Hepatocyte (in vitro differentiated cells): ENCODE results near the gene ZNF446. TPM values are rescaled to one million over a fixed set of nuclear protein-coding genes. Genes with fewer than 3 reads are reported as not detected.

Source experiments
- DNase-seq: peaks from one replicate; pipeline ENCODE4 v3.0.0-alpha.2; 2016; ENCODE audit warnings: low spot score
- H2AFZ ChIP-seq: fragments of 200-600 bp; sonication (generic); 2 replicates; pipeline ENCODE4 v1.6.0; 2016; ENCODE audit warnings: antibody characterized with exemption, mild to moderate bottlenecking
- H3K27ac ChIP-seq: fragments of 200-600 bp; sonication (generic); 2 replicates; pipeline ENCODE4 v1.5.1; 2016; ENCODE audit warnings: mild to moderate bottlenecking
- H3K27me3 ChIP-seq: fragments of 200-600 bp; sonication (generic); 2 replicates; pipeline ENCODE4 v1.6.1; 2016
- H3K36me3 ChIP-seq: fragments of 200-600 bp; sonication (generic); replicated peaks from 2 replicates; pipeline ENCODE4 v1.5.1; 2016; ENCODE audit warnings: low read depth; ENCODE audit not compliant: insufficient read depth
- H3K4me1 ChIP-seq: fragments of 200-600 bp; sonication (generic); 2 replicates; pipeline ENCODE4 v1.5.1; 2016; ENCODE audit warnings: mild to moderate bottlenecking, moderate library complexity; ENCODE audit not compliant: insufficient read depth
- H3K4me2 ChIP-seq: fragments of 200-600 bp; sonication (generic); 2 replicates; pipeline ENCODE4 v1.6.0; 2016
- H3K4me3 ChIP-seq: fragments of 200-600 bp; sonication (generic); 2 replicates; pipeline ENCODE4 v1.5.1; 2016; ENCODE audit warnings: mild to moderate bottlenecking
- H3K79me2 ChIP-seq: fragments of 200-600 bp; sonication (generic); 2 replicates; pipeline ENCODE4 v1.6.0; 2017; ENCODE audit warnings: mild to moderate bottlenecking
- H3K9me2 ChIP-seq: fragments of 200-600 bp; sonication (generic); replicated peaks from 2 replicates; pipeline ENCODE4 v1.6.0; 2017; ENCODE audit warnings: mild to moderate bottlenecking; ENCODE audit not compliant: insufficient read depth
- H3K9me3 ChIP-seq: fragments of 200-600 bp; sonication (generic); 2 replicates; pipeline ENCODE4 v1.5.1; 2016; ENCODE audit warnings: low read depth, mild to moderate bottlenecking
- H4K20me1 ChIP-seq: fragments of 200-600 bp; sonication (generic); 2 replicates; pipeline ENCODE4 v1.6.0; 2016; ENCODE audit warnings: mild to moderate bottlenecking; ENCODE audit not compliant: insufficient read depth, poor library complexity, severe bottlenecking
- CTCF ChIP-seq: fragments of 200-600 bp; sonication (generic); IDR thresholded peaks from 2 replicates; pipeline ENCODE4 v1.5.1; 2016; ENCODE audit warnings: antibody characterized with exemption, mild to moderate bottlenecking; ENCODE audit not compliant: poor library complexity
- EZH2 ChIP-seq: fragments of 200-600 bp; sonication (generic); IDR thresholded peaks from 2 replicates; pipeline ENCODE4 v1.6.1; 2016; ENCODE audit warnings: antibody characterized with exemption, mild to moderate bottlenecking, borderline replicate concordance
- EZH2phosphoT487 ChIP-seq: fragments of 200-600 bp; sonication (generic); IDR thresholded peaks from one replicate; pipeline ENCODE4 v1.6.1; 2018; ENCODE audit warnings: antibody characterized with exemption, mild to moderate bottlenecking, low read depth, moderate library complexity; ENCODE audit not compliant: unreplicated experiment, severe bottlenecking
- WGBS: methylation state at CpG from one replicate; pipeline ENCODE4 v1.1.6; 2016; ENCODE audit warnings: low lambda C conversion rate; ENCODE audit errors: missing lambda C conversion rate; 5-methylcytosine and 5-hydroxymethylcytosine counted together
- polyA plus RNA-seq: library from polyadenylated mRNA; unstranded; fragments of >200 nt; fragmentation: Nextera tagmentation; extraction: Ambion mirVana; gene quantifications from 2 replicates; pipeline ENCODE4 v1.2.1, GENCODE V29; 2016
- small RNA-seq: library from RNA; depleted of rRNA; stranded (forward); fragments of <200 nt; gene quantifications from one replicate; pipeline ENCODE3, GENCODE V24; 2014
- total RNA-seq: library from RNA; depleted of rRNA; stranded (reverse); fragments of >200 nt; gene quantifications from 2 replicates; pipeline ENCODE4 v1.2.3, GENCODE V29; 2014

Gene ZNF446
- total and polyA plus RNA-seq, 2 experiments from 2014 or later = 13.8 to 20.5 TPM

GRCh38 chr19:58521651-58522050 is 45.5 kb downstream of the ZNF446 start:
- peak overlapping the region; percentile 99 for H3K27ac ChIP-seq
- H3K4me2 ChIP-seq = peak overlapping the region; percentile 25

GRCh38 chr19:58522709-58523108 is 46.6 kb downstream of the ZNF446 start:
- TF ChIP-seq EZH2 = no peak
- TF ChIP-seq CTCF = no peak
- TF ChIP-seq EZH2phosphoT487 = no peak
- Histone ChIP-seq H3K9me3 (no peaks in the 10 kb centered on the region), H4K20me1 (peaks cover 5% of the 10 kb centered on the region), H3K79me2 (peaks cover 11% of the 10 kb centered on the region), H3K27me3 (no peaks in the 10 kb centered on the region), H3K4me3 (no peak overlapping the region), H2AFZ (no peak overlapping the region), H3K9me2 (no peaks in the 10 kb centered on the region), H3K4me1 (peaks cover 16% of the 10 kb centered on the region), H3K27ac (no peak overlapping the region), H3K4me2 (no peak overlapping the region), H3K36me3 (no peaks in the 10 kb centered on the region)
- WGBS = 76% methylated on average over 3 of the region's 3 CpGs
- no peak for DNase-seq

More at GRCh38 chr19:58521651-58522050, 45.5 kb downstream of the ZNF446 start:
- Histone ChIP-seq H3K4me3 (no peak overlapping the region), H3K9me2 (no peaks in the 10 kb centered on the region), H4K20me1 (peaks cover 5% of the 10 kb centered on the region), H3K4me1 (peaks cover 18% of the 10 kb centered on the region), H3K79me2 (peaks cover 22% of the 10 kb centered on the region), H3K27me3 (no peaks in the 10 kb centered on the region), H3K36me3 (no peaks in the 10 kb centered on the region), H2AFZ (peak overlapping the region; percentile 7), H3K9me3 (no peaks in the 10 kb centered on the region)
- 69% methylated on average over 4 of the region's 4 CpGs for WGBS
- no peak for TF ChIP-seq CTCF
- no peak for TF ChIP-seq EZH2
- no peak for TF ChIP-seq EZH2phosphoT487
- DNase-seq = no peak

- TF ChIP-seq EZH2 (no peak), EZH2phosphoT487 (no peak), CTCF (no peak)
- Histone ChIP-seq H3K4me2 (no peak overlapping the region), H3K9me2 (no peaks in the 10 kb centered on the region), H3K4me1 (no peaks in the 10 kb centered on the region), H3K36me3 (no peaks in the 10 kb centered on the region), H3K27ac (no peak overlapping the region), H2AFZ (no peak overlapping the region), H4K20me1 (no peaks in the 10 kb centered on the region), H3K27me3 (peaks cover 4% of the 10 kb centered on the region), H3K9me3 (no peaks in the 10 kb centered on the region), H3K4me3 (no peak overlapping the region), H3K79me2 (no peaks in the 10 kb centered on the region)
- WGBS = 84% methylated on average over 3 of the region's 3 CpGs
- no peak for DNase-seq
Observed at GRCh38 chr19:58529405-58529804, 53.3 kb downstream of the ZNF446 start.

Small RNA genes within 50 kb of the gene (small RNA-seq; reads per million reads assigned to genes)
- not detected for gene RN7SL693P
- gene RNU6-1337P = not detected

Other genes with a start within 250 kb of the ZNF446 start
- 19.3 and 34.1 TPM in 2 replicates for gene ZNF544, start 247.4 kb upstream of the ZNF446 start, total RNA-seq
- 12.3 and 17.2 TPM in 2 replicates for gene ZNF544, start 247.4 kb upstream of the ZNF446 start, polyA plus RNA-seq
- 7.1 and 8.7 TPM in 2 replicates for gene ZNF8, start 197.4 kb upstream of the ZNF446 start, total RNA-seq
- gene ZNF8, start 197.4 kb upstream of the ZNF446 start, polyA plus RNA-seq = 1.0 and 1.4 TPM in 2 replicates
- gene ERVK3-1, start 171.0 kb upstream of the ZNF446 start, total RNA-seq = 57.9 and 73.2 TPM in 2 replicates
- 68.9 and 71.7 TPM in 2 replicates for gene ERVK3-1, start 171.0 kb upstream of the ZNF446 start, polyA plus RNA-seq
- 1.3 and 2.0 TPM in 2 replicates for gene ZSCAN22, start 149.4 kb upstream of the ZNF446 start, total RNA-seq
- 2.2 and 3.0 TPM in 2 replicates for gene ZSCAN22, start 149.4 kb upstream of the ZNF446 start, polyA plus RNA-seq
- 35.9 and 45.5 TPM in 2 replicates for gene A1BG, start 122.9 kb upstream of the ZNF446 start, total RNA-seq
- gene A1BG, start 122.9 kb upstream of the ZNF446 start, polyA plus RNA-seq = 106 and 108 TPM in 2 replicates
- 1.5 and 1.6 TPM in 2 replicates for gene ZNF497, start 113.6 kb upstream of the ZNF446 start, total RNA-seq
- 3.3 and 4.3 TPM in 2 replicates for gene ZNF497, start 113.6 kb upstream of the ZNF446 start, polyA plus RNA-seq
- 5.0 and 5.9 TPM in 2 replicates for gene ZNF837, start 95.3 kb upstream of the ZNF446 start, total RNA-seq
- 5.4 and 9.7 TPM in 2 replicates for gene ZNF837, start 95.3 kb upstream of the ZNF446 start, polyA plus RNA-seq
- gene RPS5, start 89.1 kb upstream of the ZNF446 start, total RNA-seq = 1,644 and 2,420 TPM in 2 replicates
- 562 and 565 TPM in 2 replicates for gene RPS5, start 89.1 kb upstream of the ZNF446 start, polyA plus RNA-seq
- not detected in 2 replicates for gene RNF225, start 80.7 kb upstream of the ZNF446 start, total RNA-seq
- 0.47 TPM in 1 of 2 replicates, not detected in the other for gene RNF225, start 80.7 kb upstream of the ZNF446 start, polyA plus RNA-seq
- 4.5 and 5.5 TPM in 2 replicates for gene ZNF584, start 67.7 kb upstream of the ZNF446 start, total RNA-seq
- 4.5 and 7.9 TPM in 2 replicates for gene ZNF584, start 67.7 kb upstream of the ZNF446 start, polyA plus RNA-seq
- gene ZNF132, start 36.2 kb upstream of the ZNF446 start, total RNA-seq = 1.0 and 1.5 TPM in 2 replicates
- gene ZNF132, start 36.2 kb upstream of the ZNF446 start, polyA plus RNA-seq = 0.35 and 0.95 TPM in 2 replicates
- 5.8 and 7.0 TPM in 2 replicates for gene ZNF324B, start 24.7 kb upstream of the ZNF446 start, total RNA-seq
- gene ZNF324B, start 24.7 kb upstream of the ZNF446 start, polyA plus RNA-seq = 1.9 and 2.4 TPM in 2 replicates
- 8.7 and 13.1 TPM in 2 replicates for gene ZNF324, start 9.3 kb upstream of the ZNF446 start, total RNA-seq
- 9.1 and 9.3 TPM in 2 replicates for gene ZNF324, start 9.3 kb upstream of the ZNF446 start, polyA plus RNA-seq
- gene SLC27A5, start 35.6 kb downstream of the ZNF446 start, total RNA-seq = 8.4 and 9.0 TPM in 2 replicates
- 13.8 and 19.1 TPM in 2 replicates for gene SLC27A5, start 35.6 kb downstream of the ZNF446 start, polyA plus RNA-seq
- 3.3 and 5.4 TPM in 2 replicates for gene ZBTB45, start 43.5 kb downstream of the ZNF446 start, total RNA-seq
- gene ZBTB45, start 43.5 kb downstream of the ZNF446 start, polyA plus RNA-seq = 18.5 and 21.6 TPM in 2 replicates
- 189 and 191 TPM in 2 replicates for gene TRIM28, start 67.7 kb downstream of the ZNF446 start, total RNA-seq
- 159 and 180 TPM in 2 replicates for gene TRIM28, start 67.7 kb downstream of the ZNF446 start, polyA plus RNA-seq
- 88.4 and 122 TPM in 2 replicates for gene CHMP2A, start 78.8 kb downstream of the ZNF446 start, total RNA-seq
- gene CHMP2A, start 78.8 kb downstream of the ZNF446 start, polyA plus RNA-seq = 188 and 196 TPM in 2 replicates
- 48.5 and 54.4 TPM in 2 replicates for gene UBE2M, start 82.3 kb downstream of the ZNF446 start, total RNA-seq
- 111 TPM in 2 replicates for gene UBE2M, start 82.3 kb downstream of the ZNF446 start, polyA plus RNA-seq
- 19.0 and 23.5 TPM in 2 replicates for gene MZF1, start 97.0 kb downstream of the ZNF446 start, total RNA-seq
- 19.9 and 29.0 TPM in 2 replicates for gene MZF1, start 97.0 kb downstream of the ZNF446 start, polyA plus RNA-seq